K562 (cell line): Measurements from ENCODE around the gene TOR1A. TPM values are rescaled to one million over a fixed set of nuclear protein-coding genes. Genes with fewer than 3 reads are reported as not detected.

ENCODE experiments used
- BCOR ChIP-seq: fragments of 450-650 bp; IDR thresholded peaks from 2 replicates; pipeline ENCODE4 v1.6.1; 2016
- CAMTA2 ChIP-seq: fragments of 250-450 bp; sonication (Bioruptor Pico); conservative IDR thresholded peaks from 2 replicates; pipeline ENCODE4 v1.5.1; 2022
- CBFB ChIP-seq: sonication (generic); formaldehyde crosslinking; IDR thresholded peaks from 2 replicates; pipeline ENCODE4 v1.4.0; 2020; ENCODE audit warnings: mild to moderate bottlenecking, missing genetic modification reagents
- FOXK1 ChIP-seq: sonication (generic); formaldehyde crosslinking; IDR thresholded peaks from 2 replicates; pipeline ENCODE4 v1.8.0; 2022; ENCODE audit warnings: missing genetic modification reagents, mild to moderate bottlenecking, borderline replicate concordance
- FOXM1 ChIP-seq, 2 experiments: fragments of 450-650 bp in 1 of 2; sonication (generic) in 1 of 2; formaldehyde crosslinking in 1 of 2; IDR thresholded peaks; 2 replicates each; pipeline versions ENCODE4 v1.6.1 to v1.9.0; 2017 to 2022; ENCODE audit warnings: low read depth in 2 of 2, mild to moderate bottlenecking in 2 of 2, missing genetic modification reagents in 1 of 2, moderate library complexity in 1 of 2
- HNRNPK ChIP-seq: fragments of 200-400 bp; formaldehyde crosslinking; IDR thresholded peaks from one replicate; pipeline ENCODE4 v1.6.1; 2018; ENCODE audit warnings: mild to moderate bottlenecking, low read depth, low read length; ENCODE audit not compliant: poor library complexity, severe bottlenecking
- MXI1 ChIP-seq: IDR thresholded peaks from 2 replicates; pipeline ENCODE4 v1.6.1; 2011; ENCODE audit warnings: low read depth, mild to moderate bottlenecking, improper control_type of control experiment, low read length
- PTTG1 ChIP-seq: fragments of 450-650 bp; IDR thresholded peaks from 2 replicates; pipeline ENCODE4 v1.6.1; 2016; ENCODE audit warnings: low read depth, mild to moderate bottlenecking, missing genetic modification characterization, missing compliant biosample characterization
- ZC3H8 ChIP-seq: fragments of 450-650 bp; IDR thresholded peaks from 2 replicates; pipeline ENCODE4 v1.6.1; 2017
- ZNF239 ChIP-seq: fragments of 250-450 bp; sonication (Bioruptor Pico); IDR thresholded peaks from 2 replicates; pipeline ENCODE4 v1.4.0; 2020; ENCODE audit warnings: mild to moderate bottlenecking
- ZNF311 ChIP-seq: fragments of 250-450 bp; sonication (Bioruptor Pico); IDR thresholded peaks from 2 replicates; pipeline ENCODE4 v1.4.0; 2020; ENCODE audit warnings: mild to moderate bottlenecking, moderate library complexity
- ZNF354B ChIP-seq: fragments of 250-450 bp; sonication (Bioruptor Pico); IDR thresholded peaks from 2 replicates; pipeline ENCODE4 v1.4.0; 2020
- ZNF41 ChIP-seq: fragments of 250-450 bp; sonication (Bioruptor Pico); conservative IDR thresholded peaks from 2 replicates; pipeline ENCODE4 v1.4.0; 2020; ENCODE audit warnings: mild to moderate bottlenecking
- polyA plus RNA-seq, 8 experiments: library from polyadenylated mRNA; depleted of rRNA in 4 of 8; stranded (reverse) in 5 of 8; unstranded in 3 of 8; fragments of >200 nt; fragmentation: Nextera tagmentation in 2 of 8; fragmentation: Illumina TruSeq in 1 of 8; extraction: Ambion mirVana in 2 of 8; extraction: Trizol in 1 of 8; gene quantifications; 2 replicates each; pipeline versions ENCODE4 v1.2.1 to v1.2.3, GENCODE V29; 2011 to 2014; ENCODE audit warnings: inconsistent platforms in 1 of 8, missing spikeins in 1 of 8
- total RNA-seq, 7 experiments: library from RNA; depleted of rRNA in 6 of 7; stranded (reverse); fragments of >200 nt in 6 of 7; fragmentation: Illumina TruSeq in 2 of 7; extraction: Trizol in 2 of 7; gene quantifications; 2 replicates each; pipeline versions ENCODE4 v1.2.1 to v1.2.3, GENCODE V29; 2011 to 2021; ENCODE audit warnings: low replicate concordance in 1 of 7
- TF ChIP-seq, protein P1 (sequence below): IDR thresholded peaks from 2 replicates; pipeline ENCODE4 v1.6.1; 2012; ENCODE audit warnings: low read depth, low read length, improper control_type of control experiment, borderline replicate concordance
- TF ChIP-seq, protein P2 (sequence below): sonication (generic); formaldehyde crosslinking; IDR thresholded peaks from 2 replicates; pipeline ENCODE4 v1.4.0; 2020; ENCODE audit warnings: mild to moderate bottlenecking, missing genetic modification reagents
- TF ChIP-seq, protein P3 (sequence below): fragments of 250-450 bp; sonication (Bioruptor Pico); IDR thresholded peaks from 2 replicates; pipeline ENCODE4 v1.4.0; 2020; ENCODE audit warnings: borderline replicate concordance
- TF ChIP-seq, protein P4 (sequence below): sonication (generic); formaldehyde crosslinking; IDR thresholded peaks from 2 replicates; pipeline ENCODE4 v1.8.0; 2022; ENCODE audit warnings: missing genetic modification reagents, mild to moderate bottlenecking, borderline replicate concordance
- TF ChIP-seq, protein P5 (sequence below): sonication (generic); formaldehyde crosslinking; IDR thresholded peaks from 2 replicates; pipeline ENCODE4 v1.8.1; 2022; ENCODE audit warnings: missing genetic modification reagents

TOR1A gene
- total and polyA plus RNA-seq, 9 of the 15 experiments (the other 6 are each of a cell fraction or from before 2014, with no cell fraction given), result 4.5 to 85.8 (median 51.3) TPM

DNA sequence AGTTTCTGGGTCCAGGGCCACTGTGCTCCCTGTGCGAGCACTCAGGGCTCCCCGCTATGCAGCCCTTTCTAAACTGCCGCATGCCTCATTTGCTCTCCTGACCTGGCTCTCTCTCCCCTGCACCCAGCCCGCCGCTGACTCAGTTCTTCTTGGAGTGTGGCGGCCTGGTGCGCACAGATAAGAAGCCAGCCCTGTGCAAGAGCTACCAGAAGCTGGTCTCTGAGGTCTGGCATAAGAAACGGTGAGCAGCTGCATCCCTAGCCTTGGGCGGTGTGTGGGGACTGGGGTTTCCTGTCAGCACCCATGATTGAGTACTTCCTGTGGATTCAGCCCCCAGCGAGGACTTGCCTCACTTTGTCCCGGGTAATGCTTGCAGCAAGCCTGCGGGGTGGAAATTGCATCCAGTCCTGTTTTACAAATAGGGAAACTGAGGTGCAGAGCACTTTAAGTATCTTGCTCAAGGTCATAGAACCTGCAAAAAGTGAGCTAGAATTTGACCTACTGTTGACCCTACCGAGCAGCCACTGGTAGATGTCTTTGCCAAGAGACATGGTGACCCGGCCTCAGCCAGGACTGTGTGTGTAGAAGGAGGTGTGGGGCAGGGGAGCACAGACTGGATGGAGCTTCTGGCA, 39.2 kb upstream of the TOR1A start (continued):
- TF ChIP-seq, protein P1, sequence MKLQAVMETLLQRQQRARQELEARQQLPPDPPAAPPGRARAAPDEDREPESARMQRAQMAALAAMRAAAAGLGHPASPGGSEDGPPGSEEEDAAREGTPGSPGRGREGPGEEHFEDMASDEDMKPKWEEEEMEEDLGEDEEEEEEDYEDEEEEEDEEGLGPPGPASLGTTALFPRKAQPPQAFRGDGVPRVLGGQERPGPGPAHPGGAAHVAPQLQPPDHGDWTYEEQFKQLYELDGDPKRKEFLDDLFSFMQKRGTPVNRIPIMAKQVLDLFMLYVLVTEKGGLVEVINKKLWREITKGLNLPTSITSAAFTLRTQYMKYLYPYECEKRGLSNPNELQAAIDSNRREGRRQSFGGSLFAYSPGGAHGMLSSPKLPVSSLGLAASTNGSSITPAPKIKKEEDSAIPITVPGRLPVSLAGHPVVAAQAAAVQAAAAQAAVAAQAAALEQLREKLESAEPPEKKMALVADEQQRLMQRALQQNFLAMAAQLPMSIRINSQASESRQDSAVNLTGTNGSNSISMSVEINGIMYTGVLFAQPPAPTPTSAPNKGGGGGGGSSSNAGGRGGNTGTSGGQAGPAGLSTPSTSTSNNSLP, result no peak; the same call in 1 of the 2 replicates
- TF ChIP-seq BCOR (peak; percentile 98), FOXK1 (peak; percentile 62; the same call in 1 of the 2 replicates), ZNF354B (CRISPR knock-in tag) (0 out of 2 replicates have a peak, but pooled peaks have one; percentile 13), CAMTA2 (CRISPR knock-in tag) (0 out of 2 replicates have a peak, but pooled peaks have one; percentile 20), FOXM1 (IDR thresholded peaks at IDR 0.05; ENCODE audit: low read depth) (no peak), FOXM1 (CRISPR knock-in tag; IDR thresholded peaks at IDR 0.05; ENCODE audit: low read depth) (no peak), PTTG1 (peak; percentile 77), ZNF41 (peak; percentile 88), MXI1 (peak; percentile 77), CBFB (CRISPR knock-in tag) (peak; percentile 97; the same call in 1 of the 2 replicates), HNRNPK (no peak), ZNF311 (CRISPR knock-in tag) (peak; percentile 94), ZNF239 (CRISPR knock-in tag) (peak; percentile 83), ZC3H8 (no peak)
- TF ChIP-seq, protein P2, sequence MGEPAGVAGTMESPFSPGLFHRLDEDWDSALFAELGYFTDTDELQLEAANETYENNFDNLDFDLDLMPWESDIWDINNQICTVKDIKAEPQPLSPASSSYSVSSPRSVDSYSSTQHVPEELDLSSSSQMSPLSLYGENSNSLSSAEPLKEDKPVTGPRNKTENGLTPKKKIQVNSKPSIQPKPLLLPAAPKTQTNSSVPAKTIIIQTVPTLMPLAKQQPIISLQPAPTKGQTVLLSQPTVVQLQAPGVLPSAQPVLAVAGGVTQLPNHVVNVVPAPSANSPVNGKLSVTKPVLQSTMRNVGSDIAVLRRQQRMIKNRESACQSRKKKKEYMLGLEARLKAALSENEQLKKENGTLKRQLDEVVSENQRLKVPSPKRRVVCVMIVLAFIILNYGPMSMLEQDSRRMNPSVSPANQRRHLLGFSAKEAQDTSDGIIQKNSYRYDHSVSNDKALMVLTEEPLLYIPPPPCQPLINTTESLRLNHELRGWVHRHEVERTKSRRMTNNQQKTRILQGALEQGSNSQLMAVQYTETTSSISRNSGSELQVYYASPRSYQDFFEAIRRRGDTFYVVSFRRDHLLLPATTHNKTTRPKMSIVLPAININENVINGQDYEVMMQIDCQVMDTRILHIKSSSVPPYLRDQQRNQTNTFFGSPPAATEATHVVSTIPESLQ (CRISPR knock-in tag), result peak; percentile 30; the same call in 1 of the 2 replicates
- TF ChIP-seq, protein P3, sequence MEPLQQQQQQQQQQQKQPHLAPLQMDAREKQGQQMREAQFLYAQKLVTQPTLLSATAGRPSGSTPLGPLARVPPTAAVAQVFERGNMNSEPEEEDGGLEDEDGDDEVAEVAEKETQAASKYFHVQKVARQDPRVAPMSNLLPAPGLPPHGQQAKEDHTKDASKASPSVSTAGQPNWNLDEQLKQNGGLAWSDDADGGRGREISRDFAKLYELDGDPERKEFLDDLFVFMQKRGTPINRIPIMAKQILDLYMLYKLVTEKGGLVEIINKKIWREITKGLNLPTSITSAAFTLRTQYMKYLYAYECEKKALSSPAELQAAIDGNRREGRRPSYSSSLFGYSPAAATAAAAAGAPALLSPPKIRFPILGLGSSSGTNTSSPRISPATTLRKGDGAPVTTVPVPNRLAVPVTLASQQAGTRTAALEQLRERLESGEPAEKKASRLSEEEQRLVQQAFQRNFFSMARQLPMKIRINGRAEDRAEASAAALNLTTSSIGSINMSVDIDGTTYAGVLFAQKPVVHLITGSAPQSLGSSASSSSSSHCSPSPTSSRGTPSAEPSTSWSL (CRISPR knock-in tag), result no peak
- TF ChIP-seq, protein P4, sequence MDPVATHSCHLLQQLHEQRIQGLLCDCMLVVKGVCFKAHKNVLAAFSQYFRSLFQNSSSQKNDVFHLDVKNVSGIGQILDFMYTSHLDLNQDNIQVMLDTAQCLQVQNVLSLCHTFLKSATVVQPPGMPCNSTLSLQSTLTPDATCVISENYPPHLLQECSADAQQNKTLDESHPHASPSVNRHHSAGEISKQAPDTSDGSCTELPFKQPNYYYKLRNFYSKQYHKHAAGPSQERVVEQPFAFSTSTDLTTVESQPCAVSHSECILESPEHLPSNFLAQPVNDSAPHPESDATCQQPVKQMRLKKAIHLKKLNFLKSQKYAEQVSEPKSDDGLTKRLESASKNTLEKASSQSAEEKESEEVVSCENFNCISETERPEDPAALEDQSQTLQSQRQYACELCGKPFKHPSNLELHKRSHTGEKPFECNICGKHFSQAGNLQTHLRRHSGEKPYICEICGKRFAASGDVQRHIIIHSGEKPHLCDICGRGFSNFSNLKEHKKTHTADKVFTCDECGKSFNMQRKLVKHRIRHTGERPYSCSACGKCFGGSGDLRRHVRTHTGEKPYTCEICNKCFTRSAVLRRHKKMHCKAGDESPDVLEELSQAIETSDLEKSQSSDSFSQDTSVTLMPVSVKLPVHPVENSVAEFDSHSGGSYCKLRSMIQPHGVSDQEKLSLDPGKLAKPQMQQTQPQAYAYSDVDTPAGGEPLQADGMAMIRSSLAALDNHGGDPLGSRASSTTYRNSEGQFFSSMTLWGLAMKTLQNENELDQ (CRISPR knock-in tag), result 0 out of 2 replicates have a peak, but pooled peaks have one; percentile 66
- TF ChIP-seq, protein P5, sequence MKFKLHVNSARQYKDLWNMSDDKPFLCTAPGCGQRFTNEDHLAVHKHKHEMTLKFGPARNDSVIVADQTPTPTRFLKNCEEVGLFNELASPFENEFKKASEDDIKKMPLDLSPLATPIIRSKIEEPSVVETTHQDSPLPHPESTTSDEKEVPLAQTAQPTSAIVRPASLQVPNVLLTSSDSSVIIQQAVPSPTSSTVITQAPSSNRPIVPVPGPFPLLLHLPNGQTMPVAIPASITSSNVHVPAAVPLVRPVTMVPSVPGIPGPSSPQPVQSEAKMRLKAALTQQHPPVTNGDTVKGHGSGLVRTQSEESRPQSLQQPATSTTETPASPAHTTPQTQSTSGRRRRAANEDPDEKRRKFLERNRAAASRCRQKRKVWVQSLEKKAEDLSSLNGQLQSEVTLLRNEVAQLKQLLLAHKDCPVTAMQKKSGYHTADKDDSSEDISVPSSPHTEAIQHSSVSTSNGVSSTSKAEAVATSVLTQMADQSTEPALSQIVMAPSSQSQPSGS, result no peak
